Measurements from ENCODE around the gene COL1A1.

GRCh38 chr17:50194934-50195865 lies 6.2 kb downstream of the COL1A1 start:
- no peak for TF ChIP-seq CTCF (IDR thresholded peaks at IDR 0.05)
- peak in 1 of 2 donors; percentile 11 for TF ChIP-seq POLR2AphosphoS5 (IDR thresholded peaks at IDR 0.05; ENCODE audit: insufficient read depth in 1 of 2, low read depth in 1 of 2)
